GM12875 (cell line): ENCODE results near the gene TNFRSF18.

ENCODE experiments used
- H3K4me3 ChIP-seq: one replicate; pipeline ENCODE4 v1.5.1; 2011; ENCODE audit warnings: low read depth, low read length, control low read depth
- TF ChIP-seq, protein P1 (sequence below): IDR thresholded peaks from 2 replicates; pipeline ENCODE4 v1.5.1; 2011; ENCODE audit warnings: low read depth, mild to moderate bottlenecking, control low read depth, inconsistent platforms, low read length, moderate library complexity, borderline replicate concordance; ENCODE audit not compliant: insufficient read depth

TNFRSF18 gene

GRCh38 chr1:1157033-1157365, 49.4 kb downstream of the TNFRSF18 start:
- TF ChIP-seq, protein P1, sequence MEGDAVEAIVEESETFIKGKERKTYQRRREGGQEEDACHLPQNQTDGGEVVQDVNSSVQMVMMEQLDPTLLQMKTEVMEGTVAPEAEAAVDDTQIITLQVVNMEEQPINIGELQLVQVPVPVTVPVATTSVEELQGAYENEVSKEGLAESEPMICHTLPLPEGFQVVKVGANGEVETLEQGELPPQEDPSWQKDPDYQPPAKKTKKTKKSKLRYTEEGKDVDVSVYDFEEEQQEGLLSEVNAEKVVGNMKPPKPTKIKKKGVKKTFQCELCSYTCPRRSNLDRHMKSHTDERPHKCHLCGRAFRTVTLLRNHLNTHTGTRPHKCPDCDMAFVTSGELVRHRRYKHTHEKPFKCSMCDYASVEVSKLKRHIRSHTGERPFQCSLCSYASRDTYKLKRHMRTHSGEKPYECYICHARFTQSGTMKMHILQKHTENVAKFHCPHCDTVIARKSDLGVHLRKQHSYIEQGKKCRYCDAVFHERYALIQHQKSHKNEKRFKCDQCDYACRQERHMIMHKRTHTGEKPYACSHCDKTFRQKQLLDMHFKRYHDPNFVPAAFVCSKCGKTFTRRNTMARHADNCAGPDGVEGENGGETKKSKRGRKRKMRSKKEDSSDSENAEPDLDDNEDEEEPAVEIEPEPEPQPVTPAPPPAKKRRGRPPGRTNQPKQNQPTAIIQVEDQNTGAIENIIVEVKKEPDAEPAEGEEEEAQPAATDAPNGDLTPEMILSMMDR: no peak
- H3K4me3 ChIP-seq: no peak overlapping the region

- no peak overlapping the region for H3K4me3 ChIP-seq
- TF ChIP-seq, protein P1: no peak
These were observed 50.0 kb downstream of the TNFRSF18 start for GRCh38 chr1:1156140-1157032.

DNA sequence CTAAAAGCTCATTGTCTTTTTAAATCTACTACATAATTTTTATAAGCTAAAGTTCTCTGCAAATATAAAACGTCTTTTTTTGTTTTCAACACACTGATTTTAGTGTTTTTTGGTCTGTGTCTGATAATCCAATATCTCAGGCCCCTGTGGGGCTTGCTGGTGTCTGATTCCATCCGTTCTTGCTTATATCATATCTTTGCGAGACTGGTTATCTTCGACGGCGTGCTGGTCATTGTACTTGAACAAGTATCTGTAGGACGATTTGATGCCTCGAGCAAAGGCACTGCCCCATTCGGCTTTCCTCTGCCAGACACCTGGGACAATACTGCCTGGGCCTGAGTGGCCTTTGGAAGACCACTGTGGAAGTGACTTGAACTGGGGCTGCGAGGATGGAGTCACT, 51.1 kb downstream of the TNFRSF18 start:
- TF ChIP-seq, protein P1: no peak
- H3K4me3 ChIP-seq: no peak overlapping the region

GRCh38 chr1:1153874-1154273, 52.5 kb downstream of the TNFRSF18 start:
- TF ChIP-seq, protein P1: no peak
- no peak overlapping the region for H3K4me3 ChIP-seq
